ENCODE measurements around the gene KMT2E.
"Not testable (repeated sequence)": the region's sequence is repeated elsewhere in the genome, so short reads cannot be mapped to it uniquely, and the experiment has no call there.

The KMT2E gene

GRCh38 chr7:104983578-104984539 is 30.1 kb upstream of the KMT2E start:
- DNase-seq (ENCODE audit: low spot score) = peak; percentile 89

DNA sequence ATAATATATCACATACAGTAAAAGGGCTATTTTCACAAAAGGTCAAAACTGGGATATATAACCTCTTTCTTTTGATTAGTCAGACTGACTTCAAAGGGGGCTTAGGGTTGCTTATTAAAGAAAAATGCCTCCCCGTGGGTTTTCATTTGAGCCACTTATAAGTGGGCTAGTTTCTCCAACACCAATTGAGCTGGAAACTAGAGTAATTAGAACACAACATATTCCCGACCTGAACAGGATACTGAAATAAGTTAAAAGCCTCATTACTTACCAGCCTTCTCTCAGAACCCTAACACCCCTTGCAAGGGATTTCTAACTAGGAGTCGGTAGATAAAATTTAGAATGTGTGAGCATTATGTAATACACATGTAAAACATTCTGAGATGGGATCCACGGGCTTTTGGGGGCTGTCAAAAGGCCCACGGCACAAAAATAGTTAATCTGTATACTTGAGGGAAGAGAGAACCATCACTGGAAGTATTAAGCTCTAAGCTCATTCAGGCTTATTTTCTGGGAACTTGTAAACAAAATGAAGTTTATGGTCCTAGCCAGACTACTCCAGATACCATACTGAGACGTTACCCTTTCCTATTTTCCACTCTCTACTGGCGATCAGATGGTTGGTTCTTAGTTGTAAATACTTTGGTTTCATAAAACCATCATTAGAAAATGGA is 29.3 kb upstream of the KMT2E start:
- DNase-seq (ENCODE audit: low spot score) = no peak

GRCh38 chr7:104985259-104985617 is 28.8 kb upstream of the KMT2E start:
- no peak for DNase-seq (ENCODE audit: low spot score)

DNA sequence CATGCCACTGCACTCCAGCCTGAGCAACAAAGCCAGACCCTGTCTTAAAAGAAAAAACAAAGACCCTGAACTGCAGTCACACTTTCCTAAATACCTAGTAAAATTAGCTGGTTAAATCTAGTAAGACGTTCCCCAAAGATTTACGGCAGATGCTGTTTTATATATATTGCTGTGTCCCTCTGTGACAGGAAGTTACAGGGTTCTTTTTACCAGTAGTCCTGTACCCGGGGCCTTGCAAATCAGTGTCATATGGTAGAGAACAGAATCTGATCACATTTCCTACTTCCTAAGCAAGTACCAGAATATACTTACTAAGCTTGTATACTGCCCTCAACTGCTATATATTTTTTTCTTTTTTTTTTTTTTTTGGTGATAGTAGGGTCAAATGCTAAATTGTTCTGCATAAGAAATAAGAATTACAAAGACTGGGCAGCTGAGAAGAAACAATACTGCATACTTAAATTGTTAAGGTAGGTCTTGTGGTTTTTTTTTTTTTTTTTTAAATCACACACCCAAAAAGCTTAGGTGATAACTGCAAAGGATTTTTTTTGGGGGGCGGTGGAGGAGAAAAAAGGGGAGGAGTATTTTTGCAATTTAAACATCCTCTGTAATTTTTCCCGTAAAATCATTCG is 27.3 kb upstream of the KMT2E start:
- no peak for DNase-seq (ENCODE audit: low spot score)

GRCh38 chr7:104987403-104987802 is 26.6 kb upstream of the KMT2E start:
- DNase-seq (ENCODE audit: low spot score) = not testable (repeated sequence)

- DNase-seq (ENCODE audit: low spot score) = no peak
These were observed 23.0 kb upstream of the KMT2E start for GRCh38 chr7:104990983-104991382.

DNA sequence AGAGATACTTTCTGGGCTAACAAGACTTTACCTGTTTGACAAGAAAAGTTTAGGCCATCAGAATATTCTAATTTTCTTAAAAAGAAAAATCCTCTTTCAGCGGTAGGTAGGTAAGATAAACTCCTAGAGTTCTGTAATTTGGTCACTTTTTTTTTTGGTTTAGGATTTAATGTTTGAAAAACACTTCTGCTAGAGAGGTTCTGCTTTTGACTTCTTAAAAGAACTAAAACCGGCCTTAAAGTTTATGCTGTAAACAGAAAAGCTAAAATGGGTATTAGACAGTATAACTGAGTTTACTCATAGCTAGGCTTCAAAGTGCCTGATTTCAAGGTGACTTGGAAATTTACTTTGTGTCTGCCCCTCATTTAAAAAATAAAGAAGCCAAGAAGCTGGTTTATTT is 21.7 kb upstream of the KMT2E start:
- no peak for DNase-seq (ENCODE audit: low spot score)

GRCh38 chr7:104993217-104993862 is 20.7 kb upstream of the KMT2E start:
- no peak for DNase-seq (ENCODE audit: low spot score)

GRCh38 chr7:104998040-104998752 is 15.8 kb upstream of the KMT2E start:
- DNase-seq (ENCODE audit: low spot score) = no peak

DNA sequence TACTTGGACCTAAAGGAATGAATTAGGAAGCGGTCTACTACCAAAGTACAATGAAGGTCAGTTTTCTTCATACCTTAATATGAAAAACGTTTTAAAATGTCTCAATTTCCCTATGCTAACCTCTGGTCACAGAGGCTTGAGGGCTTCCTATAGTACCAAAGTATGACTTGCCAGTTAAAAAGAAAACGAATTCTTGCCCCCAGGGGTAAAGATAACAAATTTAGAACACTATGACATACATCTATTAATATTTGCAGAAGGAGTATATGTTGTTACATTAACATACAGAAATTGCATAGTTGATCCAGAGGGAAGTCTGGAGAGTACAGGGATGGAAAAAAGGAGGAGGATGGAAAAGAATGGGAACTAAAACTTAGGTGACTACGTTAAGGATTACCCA is 13.8 kb upstream of the KMT2E start:
- no peak for DNase-seq (ENCODE audit: low spot score)

- DNase-seq (ENCODE audit: low spot score) = no peak
These were observed 13.1 kb upstream of the KMT2E start for GRCh38 chr7:105000927-105001336.

DNA sequence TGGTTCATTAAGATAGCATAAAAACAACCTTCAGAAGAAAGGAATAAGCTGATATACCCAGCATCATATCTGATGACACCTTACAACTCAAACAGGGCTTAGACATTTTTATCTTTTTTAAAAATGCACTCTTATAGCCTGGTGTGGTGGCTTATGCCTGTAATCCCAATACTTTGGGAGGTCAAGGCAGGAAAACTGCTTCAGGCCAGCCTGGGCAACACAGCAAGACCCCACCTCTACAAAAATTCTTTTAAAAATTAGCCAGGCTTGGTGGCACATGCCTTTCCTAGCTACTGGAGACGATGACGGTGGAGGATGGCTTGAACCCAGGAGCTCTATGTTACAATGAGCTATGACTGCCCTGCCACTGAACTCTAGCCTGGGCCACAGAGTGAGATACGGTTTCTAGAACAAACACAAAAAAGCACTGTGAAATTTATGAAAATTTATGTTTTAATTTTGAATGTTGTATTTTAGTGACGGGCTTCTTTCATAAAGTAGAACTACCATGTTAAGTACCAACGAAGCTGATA is 12.3 kb upstream of the KMT2E start:
- DNase-seq (ENCODE audit: low spot score) = no peak

DNA sequence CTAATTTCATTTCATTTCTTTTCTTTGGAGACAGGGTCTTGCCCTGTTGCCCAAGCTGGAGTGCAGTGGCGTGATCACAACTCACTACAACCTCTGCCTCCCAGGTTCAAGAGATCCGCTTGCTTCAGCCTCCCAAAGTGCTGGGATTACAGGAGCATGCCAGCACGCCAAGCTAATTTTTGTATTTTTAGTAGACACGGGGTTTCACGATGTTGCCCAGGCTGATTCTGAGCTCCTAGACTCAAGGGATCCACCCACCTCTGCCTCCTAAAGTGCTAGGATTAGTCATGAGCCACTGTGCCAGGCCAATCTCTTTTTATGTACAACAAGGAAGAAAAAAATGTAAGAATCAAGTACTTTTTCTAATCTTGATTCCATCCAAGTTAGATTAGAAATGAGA is 10.7 kb upstream of the KMT2E start:
- peak; percentile 70 for DNase-seq (ENCODE audit: low spot score)

- DNase-seq (ENCODE audit: low spot score) = no peak
These were observed 10.0 kb upstream of the KMT2E start for GRCh38 chr7:105003872-105004510.

DNA sequence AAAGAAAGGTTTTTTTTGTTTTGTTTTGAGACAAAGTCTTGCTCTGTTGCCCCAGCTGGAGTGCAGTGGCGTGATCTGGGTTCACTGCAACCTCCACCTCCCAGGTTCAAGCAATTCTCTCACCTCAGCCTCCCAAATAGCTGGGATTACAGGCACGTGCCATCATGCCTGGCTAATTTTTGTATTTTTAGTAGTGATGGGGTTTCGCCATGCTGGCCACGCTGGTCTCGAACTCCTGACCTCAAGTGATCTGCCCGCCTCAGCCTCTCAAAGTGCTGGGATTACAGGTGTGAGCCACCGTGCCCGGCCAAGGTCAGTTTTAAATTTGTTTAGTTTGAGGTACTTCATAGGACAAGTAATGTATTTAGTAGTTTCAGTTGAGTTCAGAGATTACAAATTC is 9.0 kb upstream of the KMT2E start:
- not testable (repeated sequence) for DNase-seq (ENCODE audit: low spot score)

DNA sequence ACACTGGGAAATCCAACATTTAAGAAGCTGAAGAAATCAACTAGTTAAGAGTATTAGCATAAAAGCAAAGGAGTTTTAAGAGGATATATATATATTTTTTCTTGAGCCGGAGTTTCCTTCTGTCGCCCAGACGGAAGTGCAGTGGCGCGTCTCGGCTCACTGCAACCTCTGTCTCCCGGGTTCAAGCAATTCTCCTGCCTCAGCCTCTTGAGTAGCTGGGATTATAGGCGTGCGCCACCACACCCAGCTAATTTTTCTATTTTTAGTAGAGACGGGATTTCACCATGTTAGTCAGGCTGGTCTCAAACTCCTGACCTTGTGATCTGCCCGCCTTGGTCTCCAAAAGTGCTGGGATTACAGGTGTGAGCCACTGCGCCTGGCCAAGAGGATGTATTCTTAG is 8.5 kb upstream of the KMT2E start:
- DNase-seq (ENCODE audit: low spot score) = not testable (repeated sequence)

DNA sequence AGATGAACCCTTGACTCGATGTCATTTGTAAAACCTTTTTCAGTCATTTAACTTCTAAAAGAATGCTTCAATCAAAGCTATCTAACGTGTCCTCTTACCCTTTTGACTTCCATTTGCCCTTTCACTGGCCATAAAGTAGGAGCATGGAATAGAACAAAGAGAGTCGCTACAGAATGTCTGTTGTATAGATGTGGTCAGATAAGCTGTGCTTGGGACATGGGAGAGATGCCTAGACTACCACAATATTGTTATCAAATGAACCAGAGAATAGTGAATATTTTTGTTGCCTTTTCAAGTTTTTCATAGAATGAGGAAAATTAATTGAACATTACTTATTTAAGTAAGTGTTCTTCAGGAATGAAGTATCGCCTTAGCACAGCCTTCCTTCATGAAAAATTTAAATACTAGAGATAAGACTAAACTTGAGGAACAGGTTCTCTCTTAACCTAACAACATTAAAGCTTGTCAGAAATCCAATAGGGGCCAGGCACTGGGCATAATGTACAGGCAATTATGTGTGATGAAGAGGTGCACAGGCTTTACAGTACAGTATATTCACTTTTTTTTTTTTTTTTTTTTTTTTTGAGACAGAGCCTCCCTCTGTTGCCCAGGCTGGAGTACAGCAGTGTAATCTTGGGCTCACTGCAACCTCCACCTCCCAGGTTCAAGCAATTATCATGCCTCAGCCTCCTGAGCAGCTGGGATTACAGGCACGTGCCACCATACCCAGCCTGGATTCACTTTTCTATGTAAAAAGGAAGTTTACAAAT is 7.5 kb upstream of the KMT2E start:
- DNase-seq (ENCODE audit: low spot score) = no peak

- no peak for DNase-seq (ENCODE audit: low spot score)
These were observed 6.7 kb upstream of the KMT2E start for GRCh38 chr7:105007298-105007697.

DNA sequence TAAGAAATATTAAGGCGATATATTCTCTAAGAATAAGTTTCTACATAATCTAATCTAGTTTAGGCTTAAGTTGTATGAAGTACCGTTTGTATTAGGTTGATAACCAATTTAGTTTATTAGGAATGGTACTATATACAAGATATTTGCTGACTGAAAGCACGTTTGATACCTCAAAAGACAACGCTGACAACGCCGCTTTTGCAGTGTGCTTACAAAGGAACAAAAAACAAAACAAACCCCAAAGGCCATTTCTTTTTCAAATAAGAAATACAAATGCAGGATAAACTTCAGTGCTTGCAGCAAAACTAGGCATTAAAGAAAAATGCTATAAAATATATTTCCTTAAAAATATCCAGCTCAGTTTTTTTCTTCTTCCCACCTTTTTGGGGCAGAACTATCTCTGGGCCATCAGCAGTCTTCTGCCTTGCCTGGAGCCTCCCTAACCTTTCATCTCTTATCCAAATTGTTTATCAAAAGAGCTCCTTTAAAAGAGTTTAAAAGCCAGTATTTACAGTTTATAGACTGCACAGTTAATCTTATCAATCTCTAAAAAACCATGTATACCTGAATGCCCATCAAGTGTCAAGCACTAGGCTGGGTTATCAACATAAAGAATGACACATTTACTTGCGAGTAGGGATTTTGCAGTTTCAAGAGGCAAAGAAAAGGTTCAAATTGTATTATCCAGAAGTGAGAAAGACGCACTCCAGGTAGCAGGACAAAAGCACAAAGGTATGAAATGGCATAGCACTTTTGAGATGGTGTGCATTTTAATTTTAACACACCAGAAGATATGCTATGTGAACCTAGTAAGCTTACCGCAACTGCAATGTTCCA is 4.1 kb upstream of the KMT2E start:
- DNase-seq (ENCODE audit: low spot score) = no peak

Measured in putamen (tissue), 1 donor.